GM21423 (cell line): ENCODE data around the gene POP5.

Source experiments
- ATAC-seq: cut with Tn5 transposase; IDR thresholded peaks from one replicate; pipeline ENCODE4 v1.9.1; 2021; ENCODE audit warnings: mild to moderate bottlenecking, moderate library complexity; ENCODE audit not compliant: unreplicated experiment

The POP5 gene

DNA sequence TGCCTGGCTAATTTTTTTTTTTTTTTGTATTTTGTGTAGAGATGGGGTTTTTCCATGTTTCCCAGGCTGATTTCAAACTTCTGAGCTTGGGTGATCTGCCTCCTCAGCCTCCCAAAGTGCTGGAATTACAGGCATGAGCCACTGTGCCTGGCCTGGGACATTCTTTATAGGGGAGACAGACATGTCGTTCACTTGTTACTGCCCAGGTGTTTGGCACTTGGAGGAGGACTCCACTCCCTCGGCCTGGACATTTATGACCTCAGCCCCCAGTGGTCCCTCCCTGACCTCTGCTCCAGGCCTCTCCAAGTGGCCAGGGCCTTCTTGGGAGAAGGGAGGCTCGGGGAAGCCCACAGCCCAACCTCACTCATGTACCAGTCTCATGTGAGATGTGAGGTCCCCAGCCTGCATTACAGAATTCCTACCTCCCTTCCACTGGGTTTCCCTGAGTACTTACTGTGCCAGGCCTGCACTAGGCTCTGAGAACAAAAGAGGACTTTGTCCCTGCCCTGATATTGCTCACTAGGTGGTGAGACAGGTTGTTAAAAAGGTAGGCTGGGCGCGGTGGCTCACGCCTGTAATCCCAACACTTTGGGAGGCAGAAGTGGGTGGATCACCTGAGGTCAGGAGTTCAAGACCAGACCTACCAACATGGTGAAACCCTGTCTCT, 9.7 kb upstream of the POP5 start:
- ATAC-seq = no peak

DNA sequence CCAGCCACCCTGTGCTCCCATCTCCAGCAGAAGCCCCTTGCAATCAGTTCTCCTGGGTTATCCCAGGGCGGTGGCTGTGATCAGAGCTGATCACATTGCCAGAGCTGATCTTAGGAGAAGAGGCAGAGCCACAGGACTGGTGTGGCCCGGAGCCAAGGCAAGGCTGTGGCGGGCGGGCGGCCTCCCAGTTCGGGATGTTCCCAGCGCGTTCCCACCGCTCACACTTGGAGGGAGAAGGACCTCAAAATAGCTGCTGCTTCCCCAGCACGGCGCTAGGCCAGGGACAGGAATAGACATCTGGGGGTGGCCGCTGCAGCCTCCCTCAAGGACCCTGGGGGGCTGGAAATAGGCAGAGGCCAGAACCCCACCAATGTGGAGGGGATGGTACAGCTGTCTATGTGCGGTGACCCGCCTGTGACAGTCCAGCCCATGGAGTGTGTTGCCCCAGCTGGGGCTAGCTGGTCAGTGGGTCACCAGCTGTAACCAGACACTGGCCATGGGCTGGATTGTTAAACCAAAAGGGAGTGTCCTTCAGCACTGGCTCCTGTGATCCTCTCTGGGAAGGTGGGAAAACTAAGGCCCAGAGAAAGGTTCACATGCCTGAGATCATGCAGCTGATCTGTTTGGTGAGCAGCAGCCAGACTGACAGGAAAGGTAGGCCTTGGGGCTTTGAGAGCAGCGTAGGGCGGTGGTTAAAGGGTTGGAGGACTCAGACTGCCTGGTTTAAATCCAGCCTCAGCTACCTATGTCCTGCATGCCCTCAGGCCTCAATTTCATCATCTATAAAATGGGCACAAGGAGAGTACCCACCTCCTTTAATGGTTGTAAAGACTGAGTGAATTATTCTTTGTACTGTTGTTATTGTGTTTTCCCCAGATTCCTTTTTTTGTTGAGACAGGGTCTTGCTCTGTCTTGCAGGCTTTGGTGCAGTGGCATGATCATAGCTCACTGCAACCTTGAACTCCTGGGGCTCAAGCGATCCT, 8.0 kb upstream of the POP5 start:
- no peak for ATAC-seq

DNA sequence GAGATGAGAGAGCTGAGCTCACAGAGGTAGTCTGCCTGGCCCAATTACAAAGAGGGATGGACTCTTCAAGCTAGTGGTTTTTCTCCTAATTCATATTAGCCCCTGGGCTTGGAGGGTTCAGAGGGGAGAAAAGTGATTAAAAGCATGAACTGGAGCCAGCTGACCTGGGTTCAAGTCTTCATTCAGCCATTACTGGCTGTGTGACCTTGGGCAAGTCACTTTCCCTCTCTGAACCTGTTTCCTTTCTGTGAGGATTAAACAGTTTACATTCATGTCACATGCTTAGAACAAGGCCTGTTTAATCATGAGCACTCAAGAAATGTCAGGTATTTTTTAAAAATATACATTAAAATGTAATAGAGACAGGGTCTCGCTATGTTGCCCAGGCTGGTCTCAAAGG, 7.2 kb upstream of the POP5 start:
- ATAC-seq = no peak

DNA sequence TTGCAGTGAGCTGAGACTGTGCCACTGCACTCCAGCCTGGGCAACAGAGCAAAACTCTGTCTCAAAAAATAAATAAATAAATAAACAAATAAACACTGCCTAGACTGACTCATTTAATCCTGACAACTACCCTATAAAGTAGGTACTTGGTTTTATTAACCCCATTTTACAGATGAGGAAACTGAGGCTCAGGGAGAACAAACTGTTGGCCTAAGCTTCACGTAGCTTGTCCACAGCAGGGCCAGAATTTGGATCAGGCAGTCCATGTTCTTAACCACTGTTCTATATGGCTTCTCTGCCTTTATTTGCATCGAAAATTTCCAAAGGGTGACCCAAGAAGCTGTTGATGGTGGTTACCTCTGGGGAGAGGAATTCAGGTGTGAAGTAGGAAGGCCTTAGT, 5.7 kb upstream of the POP5 start:
- no peak for ATAC-seq

DNA sequence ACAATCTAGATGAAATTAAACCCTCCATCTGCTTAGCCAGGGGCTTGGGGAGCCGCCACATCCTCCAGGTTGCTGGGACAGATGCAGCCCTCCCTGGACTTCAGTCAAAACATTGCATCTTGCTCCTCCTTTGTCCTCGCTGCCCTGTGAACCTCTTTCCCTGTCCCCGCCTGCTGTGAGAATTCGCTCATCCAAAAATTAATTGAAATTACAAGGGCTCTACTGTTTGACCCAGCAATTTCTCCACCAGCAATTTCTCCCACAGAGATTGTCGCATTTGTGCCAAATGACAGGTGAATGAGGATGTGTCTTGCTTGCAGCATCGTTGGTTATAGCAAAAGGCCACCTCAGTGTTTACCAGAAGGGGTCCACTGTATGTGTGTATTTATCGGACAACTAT, 5.0 kb upstream of the POP5 start:
- no peak for ATAC-seq

DNA sequence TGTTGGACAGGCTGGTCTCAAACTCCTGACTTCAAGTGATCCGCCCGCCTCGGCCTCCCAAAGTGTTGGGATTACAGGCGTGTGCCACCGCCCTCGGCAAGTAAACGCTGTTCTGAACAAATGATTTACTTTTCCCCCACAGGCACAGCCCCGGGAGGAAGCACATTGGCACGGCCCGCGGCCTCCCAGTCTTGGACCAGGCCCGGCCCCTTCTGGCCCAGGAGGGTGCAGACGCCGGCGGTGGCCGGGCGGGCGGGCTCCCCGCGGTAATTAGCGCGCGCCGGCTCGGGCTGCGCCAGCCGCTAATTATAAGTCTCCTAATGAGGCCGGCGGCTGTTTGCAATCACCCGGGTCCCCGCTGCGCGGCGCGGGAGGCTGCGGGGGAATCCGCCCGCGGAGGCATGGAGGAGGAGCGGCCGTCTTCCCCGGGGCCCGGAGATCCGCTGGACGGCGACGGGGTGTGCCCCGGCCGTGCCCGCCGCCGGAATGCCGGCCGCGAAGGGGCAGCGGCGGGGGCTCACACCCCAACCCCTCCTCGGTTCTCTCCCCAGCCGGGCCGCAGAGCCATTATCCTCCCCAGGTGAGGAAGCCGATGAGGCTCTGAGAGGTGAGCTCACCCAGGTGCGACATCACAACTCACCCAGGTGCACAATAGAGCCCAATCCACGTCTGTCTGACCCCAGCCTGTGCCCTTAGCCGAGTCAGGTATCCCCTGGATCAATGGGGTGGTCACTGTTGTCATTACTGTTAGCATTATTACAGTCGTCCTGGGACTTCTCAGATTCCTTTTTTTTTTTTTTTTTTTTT, 3.3 kb upstream of the POP5 start:
- ATAC-seq = no peak

DNA sequence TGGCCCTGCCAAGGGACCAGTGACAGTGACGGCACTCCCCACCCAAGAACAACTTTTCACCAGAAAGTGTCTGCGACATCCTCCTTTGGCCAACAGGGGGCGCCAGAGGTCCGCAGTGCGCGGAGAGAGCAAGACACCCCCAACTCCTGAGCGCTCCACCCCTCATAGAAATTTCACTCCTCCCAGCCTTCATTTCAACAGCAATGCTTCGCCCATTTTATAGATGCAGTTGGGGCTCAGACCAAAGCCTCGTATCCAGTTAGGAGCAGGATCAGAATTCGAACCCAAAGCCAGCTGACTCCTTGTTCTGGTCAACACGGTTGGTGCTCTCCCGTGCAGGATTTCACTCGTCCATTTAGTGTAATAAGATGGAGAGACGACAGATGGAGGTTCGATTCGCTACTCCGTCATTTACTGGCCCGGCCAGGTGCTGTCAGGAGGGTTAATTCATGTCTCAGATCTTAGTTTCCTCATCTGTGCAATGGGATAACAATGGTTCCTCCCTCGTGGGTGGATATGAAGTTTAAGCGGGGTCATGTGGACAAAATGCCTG, 2.4 kb upstream of the POP5 start:
- no peak for ATAC-seq

DNA sequence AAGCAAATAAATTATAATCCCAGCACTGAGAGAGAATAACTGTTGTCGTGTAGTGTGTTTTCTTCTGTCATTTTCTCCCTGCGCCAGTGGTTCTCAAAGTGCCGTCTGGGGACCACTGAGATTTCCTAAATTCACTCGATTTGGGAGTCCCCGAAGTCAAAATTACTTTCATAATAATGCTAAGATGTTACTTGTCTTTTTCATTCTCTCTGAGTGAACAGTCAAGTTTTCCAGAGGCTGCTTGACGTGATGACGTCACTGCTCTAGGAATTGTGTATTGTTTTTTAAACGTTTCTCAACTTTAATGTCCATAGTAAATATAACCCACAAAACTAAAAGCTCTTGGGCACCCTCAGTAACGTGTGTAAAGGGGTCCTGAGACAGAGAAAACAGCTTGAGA, 796 bp upstream of the POP5 start:
- no peak for ATAC-seq

DNA sequence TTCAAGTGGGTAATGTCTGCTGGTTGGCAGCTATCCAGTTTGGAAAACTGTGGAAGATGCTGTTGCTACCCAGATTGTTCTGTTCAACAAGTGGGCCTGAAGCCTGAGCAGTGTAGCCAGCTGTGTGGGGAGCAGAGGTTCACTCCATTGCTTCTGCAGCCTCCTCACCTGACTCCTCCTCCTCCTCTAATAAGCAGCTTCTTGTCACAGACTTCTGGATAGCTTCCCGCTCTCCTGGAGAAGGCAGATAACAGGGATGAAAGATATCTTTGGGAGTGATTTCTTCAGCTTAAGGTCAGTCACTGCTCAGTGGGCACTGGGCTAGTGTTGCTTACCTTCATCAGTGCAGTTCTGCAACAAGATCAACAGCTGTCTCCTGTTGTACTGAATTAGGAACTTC, 2.0 kb downstream of the POP5 start:
- ATAC-seq = no peak

DNA sequence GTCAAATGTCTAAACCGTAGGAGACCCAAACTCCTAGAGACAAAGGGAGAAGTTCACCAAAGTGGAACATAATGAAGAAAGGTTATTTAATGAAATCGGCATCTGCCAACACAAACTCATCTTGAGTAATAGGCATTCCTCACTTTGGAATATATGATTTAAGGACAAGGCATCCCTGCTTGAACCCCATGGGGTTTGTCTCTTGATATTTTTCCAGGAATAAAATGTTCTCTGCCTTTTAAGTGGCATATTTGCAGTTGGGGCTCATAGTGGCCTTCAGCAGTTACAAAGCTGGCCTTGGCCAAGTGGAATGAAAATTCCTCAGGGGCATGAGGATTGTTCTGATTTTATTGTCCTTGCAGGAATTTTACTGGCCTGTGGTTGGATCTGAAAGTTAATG, 7.1 kb downstream of the POP5 start:
- no peak for ATAC-seq

DNA sequence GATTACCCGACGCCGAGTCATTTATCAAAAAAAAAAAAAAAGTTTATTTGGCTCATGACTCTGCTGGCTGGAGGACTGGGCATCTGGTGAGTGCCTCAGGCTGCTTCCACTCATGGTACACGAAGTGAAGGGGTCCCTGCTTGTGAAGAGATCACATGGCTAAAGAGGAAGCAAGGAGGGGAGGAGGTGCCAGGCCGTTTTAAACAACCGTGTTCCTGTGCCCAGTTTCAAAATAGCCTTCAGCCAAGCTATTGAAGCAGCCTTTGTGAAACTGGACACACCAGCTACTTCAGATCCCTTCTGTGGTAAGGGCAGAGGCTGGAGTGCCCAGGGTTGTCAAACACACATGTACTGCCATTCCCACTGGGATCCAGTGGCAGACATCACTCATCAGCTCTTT, 7.6 kb downstream of the POP5 start:
- ATAC-seq = no peak

DNA sequence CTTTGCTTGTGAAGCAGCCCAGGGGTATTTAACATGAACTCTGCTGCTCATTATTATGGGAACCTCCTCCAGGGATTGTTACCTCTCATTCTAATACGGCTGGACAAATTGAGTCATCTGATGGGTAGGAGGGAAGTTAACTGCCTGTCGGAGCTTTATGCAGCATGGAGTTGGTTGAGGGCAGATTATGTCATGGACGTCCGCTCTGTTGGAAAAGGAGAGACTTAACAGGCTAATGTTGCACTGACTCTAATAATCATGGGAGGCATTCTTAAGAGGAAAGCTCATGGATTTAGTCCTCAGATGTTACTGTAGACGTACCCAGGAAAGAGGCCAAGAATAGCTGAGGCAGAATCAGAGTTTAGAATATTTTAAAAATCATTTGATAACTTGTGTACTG, 9.9 kb downstream of the POP5 start:
- ATAC-seq = no peak

DNA sequence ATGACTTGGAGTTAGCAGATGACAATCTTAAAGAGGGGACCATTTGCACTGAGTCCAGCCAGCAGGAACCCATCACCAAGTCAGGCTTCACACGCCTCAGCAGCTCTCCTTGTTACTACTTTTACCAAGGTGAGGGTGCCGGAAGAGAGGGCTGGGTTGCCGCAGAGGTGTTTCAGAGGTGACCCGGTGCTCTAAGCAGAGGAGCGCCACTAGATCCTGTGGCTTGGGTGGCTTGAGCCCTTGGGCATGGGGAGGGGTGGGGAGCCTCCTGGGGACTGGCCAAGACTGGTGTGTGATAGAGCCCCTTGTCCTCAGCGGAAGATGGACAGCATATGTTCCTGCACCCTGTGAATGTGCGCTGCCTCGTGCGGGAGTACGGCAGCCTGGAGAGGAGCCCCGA, 17.7 kb downstream of the POP5 start:
- no peak for ATAC-seq

DNA sequence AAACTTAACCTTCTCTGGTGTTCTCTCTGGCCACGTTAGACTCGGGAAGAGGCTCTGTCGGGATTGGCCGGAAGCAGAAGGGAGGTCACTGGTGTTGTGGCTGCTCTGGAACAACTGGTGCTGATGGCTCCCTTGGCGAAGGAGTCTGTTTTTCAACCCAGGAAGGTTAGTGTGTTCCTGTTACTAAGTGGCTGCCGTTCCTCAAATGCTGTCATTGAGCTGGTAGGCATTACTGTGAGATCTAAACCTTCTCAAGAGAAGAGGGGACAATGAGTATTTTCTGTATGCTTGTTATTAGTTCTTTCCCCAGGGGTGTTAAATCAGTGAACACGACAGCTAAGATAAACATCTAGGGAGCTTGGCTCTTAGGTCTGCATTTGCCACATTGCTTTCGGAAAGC, 18.3 kb downstream of the POP5 start:
- no peak for ATAC-seq

DNA sequence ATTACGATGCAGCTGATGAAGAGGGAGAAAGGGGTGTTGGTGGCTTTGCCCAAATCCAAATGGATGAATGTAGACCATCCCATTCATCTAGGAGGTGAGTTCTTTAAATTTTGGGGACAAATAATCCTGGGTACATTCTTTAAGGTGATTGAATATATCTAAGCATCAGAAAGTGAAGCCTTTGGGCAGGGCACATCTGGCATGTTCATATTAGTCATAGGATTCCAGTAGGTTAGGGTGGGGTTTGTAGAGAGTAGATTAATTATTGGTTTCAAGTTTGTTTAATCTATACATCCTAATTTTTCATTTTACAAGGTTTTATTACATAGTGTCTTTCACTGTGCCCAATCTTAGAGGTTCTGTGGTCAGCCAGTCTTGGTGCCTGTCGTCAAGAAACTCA, 23.6 kb downstream of the POP5 start:
- ATAC-seq = no peak

DNA sequence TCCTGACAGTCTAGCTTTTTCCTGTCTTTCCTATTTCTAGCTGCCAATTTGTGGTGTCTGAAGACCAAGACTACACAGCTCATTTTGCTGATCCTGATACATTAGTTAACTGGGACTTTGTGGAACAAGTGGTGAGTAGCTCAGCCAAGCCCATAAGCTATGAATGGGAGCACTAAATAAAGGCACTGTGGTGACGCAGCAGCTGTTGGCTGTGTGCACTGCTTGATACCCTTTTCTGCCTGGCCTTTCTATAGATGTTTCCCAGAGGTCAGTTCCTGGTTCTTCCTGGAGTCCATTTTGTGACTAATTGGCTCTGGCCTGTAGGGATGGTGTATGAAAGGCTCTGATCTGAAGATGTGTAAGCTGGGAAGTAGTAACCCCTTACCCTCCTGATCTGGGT, 26.5 kb downstream of the POP5 start:
- no peak for ATAC-seq

DNA sequence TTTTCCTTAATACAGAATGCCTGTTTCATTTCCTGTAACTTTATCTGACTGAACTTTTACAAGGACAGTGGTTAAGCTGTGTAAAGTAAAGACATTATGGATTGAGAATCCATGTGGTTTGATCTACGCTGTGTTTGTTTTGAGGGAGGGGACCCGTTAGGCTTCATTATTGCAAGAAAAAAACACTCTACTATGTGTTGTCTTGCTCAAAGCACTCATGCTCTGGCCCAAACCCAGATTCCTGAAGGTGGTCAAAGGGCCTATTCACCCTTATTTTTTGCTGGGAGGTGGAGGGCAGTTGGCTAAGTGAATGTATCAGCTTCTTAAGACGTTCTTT, 35.2 kb downstream of the POP5 start:
- no peak for ATAC-seq

DNA sequence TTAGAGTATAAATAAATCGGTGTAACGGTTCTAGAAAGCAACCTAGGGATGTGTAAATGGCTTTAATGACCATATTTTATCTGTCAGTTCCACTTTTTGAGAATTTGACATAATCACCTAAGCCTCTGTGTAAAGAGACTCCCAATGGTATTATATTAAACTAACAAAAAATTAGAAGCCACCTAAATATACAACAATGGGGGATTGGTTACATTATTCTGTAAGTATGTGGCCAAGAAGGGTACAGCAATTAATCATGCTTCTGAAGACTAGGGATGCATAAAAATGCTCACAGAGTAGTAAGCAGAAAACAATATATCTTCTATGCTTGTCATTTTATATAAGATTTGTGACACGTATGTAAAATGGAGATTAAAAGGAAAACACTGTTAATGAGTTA, 36.5 kb downstream of the POP5 start:
- no peak for ATAC-seq

DNA sequence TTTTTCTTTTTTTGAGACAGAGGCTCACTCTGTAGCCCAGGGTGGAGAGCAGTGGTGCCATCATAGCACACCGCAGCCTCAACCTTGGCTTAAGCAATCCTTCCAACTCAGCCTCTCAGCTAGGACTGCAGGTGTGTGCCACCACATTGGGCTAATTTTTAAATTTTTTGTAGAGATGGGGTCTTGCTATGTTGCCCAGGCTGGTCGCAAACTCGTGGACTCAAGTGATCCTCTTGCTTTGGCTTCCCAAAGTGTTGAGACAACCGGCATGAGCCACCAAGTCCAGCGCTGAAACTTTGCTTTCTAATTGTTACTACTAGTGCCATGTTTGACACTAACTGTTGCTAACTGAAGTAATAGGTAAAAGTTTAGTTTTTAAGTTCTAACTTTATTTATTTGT, 39.0 kb downstream of the POP5 start:
- ATAC-seq = no peak

DNA sequence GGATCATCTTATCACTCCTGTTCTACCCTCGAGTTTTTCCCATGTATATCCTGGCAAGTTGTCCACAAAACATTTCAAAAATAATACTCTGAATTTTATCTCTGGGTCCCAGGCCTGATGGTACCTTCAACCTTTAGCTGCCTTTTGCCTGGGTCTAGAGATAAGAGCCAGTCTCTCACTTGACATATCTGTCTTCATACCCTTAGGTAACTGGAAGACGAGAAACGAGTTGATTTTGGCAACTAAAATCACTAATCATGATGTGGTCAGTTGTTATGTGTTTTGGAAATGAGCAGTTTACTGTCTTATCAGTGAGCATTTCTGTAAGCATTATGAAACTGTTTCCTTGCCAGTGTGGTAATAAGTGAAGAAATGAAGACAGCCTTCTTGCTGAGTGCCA, 40.8 kb downstream of the POP5 start:
- no peak for ATAC-seq

DNA sequence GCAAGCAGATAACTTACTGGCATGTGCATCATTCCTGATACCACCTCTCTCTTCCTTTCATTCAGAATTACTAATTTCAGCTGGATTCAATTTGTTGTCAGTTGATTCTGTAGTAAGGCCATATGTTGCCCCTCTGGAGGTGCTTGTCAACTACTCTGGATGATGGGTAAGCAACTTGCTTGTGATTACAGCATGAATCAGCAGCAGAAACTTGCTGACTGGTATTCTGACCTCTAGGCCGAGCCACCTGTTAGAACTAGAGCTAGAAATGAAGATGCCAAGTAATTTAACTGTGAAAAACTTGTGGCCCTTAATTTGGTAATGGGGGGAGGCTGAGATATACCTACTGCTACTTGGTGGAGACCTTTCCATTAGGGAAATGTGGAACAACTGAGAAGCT, 41.9 kb downstream of the POP5 start:
- no peak for ATAC-seq
